ENCODE data around the gene CFAP65.

The CFAP65 gene

DNA sequence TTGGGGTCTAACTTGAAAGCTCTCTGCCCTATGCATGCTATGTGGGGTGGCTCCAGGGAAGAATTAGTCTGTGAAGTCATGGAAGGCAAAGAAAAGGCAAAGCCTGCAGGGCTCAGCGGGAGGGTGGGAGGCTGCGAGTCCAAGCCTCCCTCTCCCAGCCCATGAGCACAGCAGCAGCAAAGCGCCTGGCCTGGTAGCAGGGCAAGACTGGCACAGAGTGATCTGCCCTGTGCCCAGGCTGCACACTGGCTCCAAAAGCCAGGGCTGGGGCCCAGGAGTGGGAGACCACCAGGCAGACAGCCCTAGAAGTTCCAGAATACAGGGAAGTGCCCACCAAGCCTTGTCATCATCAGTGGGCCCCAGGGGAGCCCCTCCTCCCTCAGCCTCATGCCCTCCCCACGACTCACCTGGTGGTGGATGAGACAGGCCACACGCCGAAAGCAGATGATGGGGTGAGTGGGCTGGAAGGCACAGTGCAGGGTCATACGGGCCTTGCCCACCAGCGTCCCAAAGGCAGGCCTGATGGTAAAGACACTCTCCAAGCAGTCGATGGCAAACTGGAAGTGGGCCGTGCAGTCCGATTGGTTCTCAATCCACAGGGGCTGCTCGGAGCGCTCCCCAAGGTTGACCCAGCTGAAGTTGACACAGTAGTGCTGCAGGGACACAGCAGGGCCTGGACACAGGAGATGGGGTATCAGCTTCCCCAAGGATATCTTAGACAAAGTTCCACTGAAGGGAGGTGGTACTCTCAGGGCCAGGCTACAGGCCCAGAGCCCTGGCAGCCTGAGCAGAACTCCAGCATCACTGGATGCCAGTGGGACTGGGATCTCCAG, 12.1 kb downstream of the CFAP65 start:
- no peak overlapping the region for H3K4me3 ChIP-seq (ENCODE audit: low read depth in 1 of 2, low read length in 2 of 2)
- H3K27me3 ChIP-seq (ENCODE audit: control insufficient read depth in 1 of 2, insufficient read depth in 2 of 2, low read length in 2 of 2), result peaks cover 0 to 26% of the 10 kb centered on the region in 2 donors
- no peaks in the 10 kb centered on the region for H3K36me3 ChIP-seq (ENCODE audit: insufficient read depth, low read length)
- no peak overlapping the region for H3K9ac ChIP-seq (ENCODE audit: low read length)
- no peaks in the 10 kb centered on the region for H3K4me1 ChIP-seq (ENCODE audit: insufficient read depth, low read length)
- no peak overlapping the region for H3K27ac ChIP-seq (ENCODE audit: low read depth, low read length)
- H3K9me3 ChIP-seq (ENCODE audit: low read length), result no peaks in the 10 kb centered on the region

DNA sequence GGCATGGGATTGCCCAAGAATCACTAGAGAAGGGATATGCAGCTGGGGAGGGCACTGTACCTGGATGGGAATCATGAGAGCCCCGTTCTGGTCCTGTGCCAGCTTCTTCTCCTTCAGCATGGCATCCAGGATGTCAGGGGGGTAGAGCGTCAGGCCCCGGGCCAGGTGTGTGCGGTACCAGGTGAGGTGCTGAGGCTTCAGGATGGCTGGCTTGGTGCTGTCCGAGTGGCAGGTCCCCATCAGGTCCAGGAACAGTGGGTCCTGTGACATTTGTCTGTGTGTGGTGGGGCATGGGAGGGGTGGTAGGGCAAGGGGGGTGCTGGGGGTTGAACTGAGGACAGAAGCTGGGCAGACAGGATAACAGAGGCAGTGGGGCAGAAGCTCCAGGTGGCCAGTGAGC, 13.2 kb downstream of the CFAP65 start:
- Histone ChIP-seq H3K4me3 (ENCODE audit: low read depth in 1 of 2, low read length in 2 of 2) (no peak overlapping the region), H3K27me3 (ENCODE audit: control insufficient read depth in 1 of 2, insufficient read depth in 2 of 2, low read length in 2 of 2) (peaks cover 0 to 26% of the 10 kb centered on the region in 2 donors), H3K9me3 (ENCODE audit: low read length) (no peaks in the 10 kb centered on the region), H3K36me3 (ENCODE audit: insufficient read depth, low read length) (no peaks in the 10 kb centered on the region), H3K4me1 (ENCODE audit: insufficient read depth, low read length) (no peaks in the 10 kb centered on the region), H3K27ac (ENCODE audit: low read depth, low read length) (no peak overlapping the region), H3K9ac (ENCODE audit: low read length) (no peak overlapping the region)

DNA sequence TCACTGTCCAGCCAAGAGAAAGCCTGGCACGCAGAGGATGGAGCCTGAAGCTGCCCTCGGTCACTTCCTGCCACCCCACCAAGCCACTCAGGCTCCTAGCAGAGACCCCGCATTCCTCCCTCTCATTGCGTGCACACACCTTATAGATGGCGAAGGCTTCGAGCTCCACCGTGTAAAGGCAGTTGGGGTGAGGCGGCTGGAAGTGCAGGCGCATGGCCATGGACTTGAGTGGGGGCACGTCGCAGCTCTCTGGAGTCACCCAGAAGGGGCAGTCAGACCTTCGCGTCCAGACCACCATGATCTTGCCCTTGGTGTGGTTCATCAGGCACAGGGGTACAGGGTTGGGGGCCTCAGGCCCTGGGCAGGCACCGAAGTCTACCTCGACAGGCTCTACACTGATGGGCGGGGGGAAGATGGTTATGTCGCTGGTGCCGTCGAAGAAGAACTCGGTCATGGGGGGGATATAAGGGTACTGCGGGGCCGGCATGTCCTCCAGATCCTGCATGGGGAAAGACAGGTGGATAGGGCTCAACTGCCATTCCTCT, 13.7 kb downstream of the CFAP65 start:
- no peaks in the 10 kb centered on the region for H3K4me1 ChIP-seq (ENCODE audit: insufficient read depth, low read length)
- H3K36me3 ChIP-seq (ENCODE audit: insufficient read depth, low read length), result no peaks in the 10 kb centered on the region
- no peak overlapping the region for H3K4me3 ChIP-seq (ENCODE audit: low read depth in 1 of 2, low read length in 2 of 2)
- H3K9ac ChIP-seq (ENCODE audit: low read length), result no peak overlapping the region
- no peak overlapping the region for H3K27ac ChIP-seq (ENCODE audit: low read depth, low read length)
- no peaks in the 10 kb centered on the region for H3K9me3 ChIP-seq (ENCODE audit: low read length)
- H3K27me3 ChIP-seq (ENCODE audit: control insufficient read depth in 1 of 2, insufficient read depth in 2 of 2, low read length in 2 of 2), result peaks cover 0 to 26% of the 10 kb centered on the region in 2 donors

- H3K4me3 ChIP-seq (ENCODE audit: low read depth in 1 of 2, low read length in 2 of 2), result no peak overlapping the region
- no peaks in the 10 kb centered on the region for H3K4me1 ChIP-seq (ENCODE audit: insufficient read depth, low read length)
- peaks cover 0 to 26% of the 10 kb centered on the region in 2 donors for H3K27me3 ChIP-seq (ENCODE audit: control insufficient read depth in 1 of 2, insufficient read depth in 2 of 2, low read length in 2 of 2)
- no peaks in the 10 kb centered on the region for H3K9me3 ChIP-seq (ENCODE audit: low read length)
- H3K27ac ChIP-seq (ENCODE audit: low read depth, low read length), result no peak overlapping the region
- no peaks in the 10 kb centered on the region for H3K36me3 ChIP-seq (ENCODE audit: insufficient read depth, low read length)
- no peak overlapping the region for H3K9ac ChIP-seq (ENCODE audit: low read length)
These were observed 14.4 kb downstream of the CFAP65 start for GRCh38 chr2:219026946-219027345.

GRCh38 chr2:219025637-219026585, 15.4 kb downstream of the CFAP65 start:
- H3K27me3 ChIP-seq (ENCODE audit: control insufficient read depth in 1 of 2, insufficient read depth in 2 of 2, low read length in 2 of 2), result peaks cover 0 to 20% of the 10 kb centered on the region in 2 donors
- no peak overlapping the region for H3K4me3 ChIP-seq (ENCODE audit: low read depth in 1 of 2, low read length in 2 of 2)
- H3K36me3 ChIP-seq (ENCODE audit: insufficient read depth, low read length), result no peaks in the 10 kb centered on the region
- H3K9me3 ChIP-seq (ENCODE audit: low read length), result no peaks in the 10 kb centered on the region
- no peaks in the 10 kb centered on the region for H3K4me1 ChIP-seq (ENCODE audit: insufficient read depth, low read length)
- no peak overlapping the region for H3K9ac ChIP-seq (ENCODE audit: low read length)
- H3K27ac ChIP-seq (ENCODE audit: low read depth, low read length), result no peak overlapping the region

- Histone ChIP-seq H3K4me1 (ENCODE audit: insufficient read depth, low read length) (no peaks in the 10 kb centered on the region), H3K9me3 (ENCODE audit: low read length) (no peaks in the 10 kb centered on the region)
These were observed 17.3 kb downstream of the CFAP65 start for GRCh38 chr2:219024059-219024458.

GRCh38 chr2:219023045-219023605, 18.2 kb downstream of the CFAP65 start:
- Histone ChIP-seq H3K36me3 (ENCODE audit: insufficient read depth, low read length) (no peaks in the 10 kb centered on the region), H3K9me3 (ENCODE audit: low read length) (no peaks in the 10 kb centered on the region), H3K4me1 (ENCODE audit: insufficient read depth, low read length) (no peaks in the 10 kb centered on the region), H3K4me3 (ENCODE audit: low read depth in 1 of 2, low read length in 2 of 2) (no peak overlapping the region), H3K27ac (ENCODE audit: low read depth, low read length) (no peak overlapping the region), H3K9ac (ENCODE audit: low read length) (no peak overlapping the region), H3K27me3 (ENCODE audit: control insufficient read depth in 1 of 2, insufficient read depth in 2 of 2, low read length in 2 of 2) (no peaks in the 10 kb centered on the region)

More at GRCh38 chr2:219024059-219024458, 17.3 kb downstream of the CFAP65 start:
- Histone ChIP-seq H3K27me3 (ENCODE audit: control insufficient read depth in 1 of 2, insufficient read depth in 2 of 2, low read length in 2 of 2) (peaks cover 0 to 6% of the 10 kb centered on the region in 2 donors), H3K4me3 (ENCODE audit: low read depth in 1 of 2, low read length in 2 of 2) (no peak overlapping the region), H3K27ac (ENCODE audit: low read depth, low read length) (no peak overlapping the region), H3K9ac (ENCODE audit: low read length) (no peak overlapping the region), H3K36me3 (ENCODE audit: insufficient read depth, low read length) (no peaks in the 10 kb centered on the region)

- no peaks in the 10 kb centered on the region for H3K27me3 ChIP-seq (ENCODE audit: control insufficient read depth in 1 of 2, insufficient read depth in 2 of 2, low read length in 2 of 2)
- no peaks in the 10 kb centered on the region for H3K36me3 ChIP-seq (ENCODE audit: insufficient read depth, low read length)
- no peak overlapping the region for H3K9ac ChIP-seq (ENCODE audit: low read length)
- no peak overlapping the region for H3K27ac ChIP-seq (ENCODE audit: low read depth, low read length)
- H3K4me3 ChIP-seq (ENCODE audit: low read depth in 1 of 2, low read length in 2 of 2), result no peak overlapping the region
- no peaks in the 10 kb centered on the region for H3K9me3 ChIP-seq (ENCODE audit: low read length)
- no peaks in the 10 kb centered on the region for H3K4me1 ChIP-seq (ENCODE audit: insufficient read depth, low read length)
These were observed 18.7 kb downstream of the CFAP65 start for GRCh38 chr2:219022616-219023015.

DNA sequence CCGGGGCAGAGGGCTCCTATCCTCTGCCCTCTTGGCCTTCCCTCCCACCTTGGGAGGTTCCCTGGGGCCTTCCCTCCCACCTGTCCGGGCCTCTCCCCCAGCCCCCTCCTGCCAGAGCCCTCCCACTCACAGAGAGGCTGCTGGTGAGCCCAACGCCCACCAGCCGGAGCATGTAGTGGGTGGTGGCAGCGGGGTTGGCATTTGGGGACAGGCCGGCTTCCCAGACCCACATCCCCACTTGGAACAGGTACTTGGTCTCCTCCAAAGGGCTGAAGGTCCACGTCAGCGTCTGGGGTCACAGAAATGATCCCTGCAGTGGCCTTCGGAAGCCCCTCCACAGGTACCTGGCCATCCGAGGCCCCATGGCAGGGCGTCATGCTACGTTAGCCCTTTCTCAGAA, 19.3 kb downstream of the CFAP65 start:
- Histone ChIP-seq H3K9me3 (ENCODE audit: low read length) (no peaks in the 10 kb centered on the region), H3K9ac (ENCODE audit: low read length) (no peak overlapping the region), H3K4me3 (ENCODE audit: low read depth in 1 of 2, low read length in 2 of 2) (no peak overlapping the region), H3K27ac (ENCODE audit: low read depth, low read length) (no peak overlapping the region), H3K36me3 (ENCODE audit: insufficient read depth, low read length) (no peaks in the 10 kb centered on the region), H3K4me1 (ENCODE audit: insufficient read depth, low read length) (no peaks in the 10 kb centered on the region), H3K27me3 (ENCODE audit: control insufficient read depth in 1 of 2, insufficient read depth in 2 of 2, low read length in 2 of 2) (no peaks in the 10 kb centered on the region)

- no peaks in the 10 kb centered on the region for H3K9me3 ChIP-seq (ENCODE audit: low read length)
- no peaks in the 10 kb centered on the region for H3K27me3 ChIP-seq (ENCODE audit: control insufficient read depth in 1 of 2, insufficient read depth in 2 of 2, low read length in 2 of 2)
- no peaks in the 10 kb centered on the region for H3K4me1 ChIP-seq (ENCODE audit: insufficient read depth, low read length)
- no peaks in the 10 kb centered on the region for H3K36me3 ChIP-seq (ENCODE audit: insufficient read depth, low read length)
- H3K9ac ChIP-seq (ENCODE audit: low read length), result no peak overlapping the region
- no peak overlapping the region for H3K27ac ChIP-seq (ENCODE audit: low read depth, low read length)
- H3K4me3 ChIP-seq (ENCODE audit: low read depth in 1 of 2, low read length in 2 of 2), result no peak overlapping the region
These were observed 19.7 kb downstream of the CFAP65 start for GRCh38 chr2:219021591-219021990.
